CD8-positive, alpha-beta memory T cell (primary cell): ENCODE measurements around the gene RALGAPA2. TPM values are rescaled to one million over a fixed set of nuclear protein-coding genes. Genes with fewer than 3 reads are reported as not detected.
A peak's percentile ranks its signal among the peaks of the same experiment; 100 is the strongest.

ENCODE experiments used
- CTCF ChIA-PET: fragments of 350-600 bp; sonication (Branson Sonifier 250); formaldehyde crosslinking; loops from one replicate; lab custom pipeline; 2021; ENCODE audit warnings: antibody characterized with exemption; lab: Charles Lee
- POLR2A ChIA-PET: fragments of 350-600 bp; sonication (Branson Sonifier 250); formaldehyde crosslinking; loops from one replicate; lab custom pipeline; 2021; ENCODE audit warnings: antibody characterized with exemption; lab: Charles Lee
- DNase-seq, 5 donors: peaks; one replicate each; pipeline versions ENCODE4 v3.0.0 to v3.0.0-alpha.2; 2020 to 2022; ENCODE audit warnings: mixed read lengths in 1 of 5
- H3K27ac ChIP-seq: one replicate; pipeline ENCODE4 v1.7.0; 2013; ENCODE audit warnings: low read depth, mild to moderate bottlenecking, low read length, moderate library complexity
- H3K27me3 ChIP-seq: 2 replicates; pipeline ENCODE4 v1.7.0; 2013; ENCODE audit warnings: low read length, mild to moderate bottlenecking; ENCODE audit not compliant: insufficient read depth, poor library complexity, severe bottlenecking
- H3K36me3 ChIP-seq: 2 replicates; pipeline ENCODE4 v1.7.0; 2013; ENCODE audit warnings: mild to moderate bottlenecking, low read length, moderate library complexity; ENCODE audit not compliant: insufficient read depth
- H3K4me1 ChIP-seq: 2 replicates; pipeline ENCODE4 v1.7.0; 2013; ENCODE audit warnings: mild to moderate bottlenecking, low read length, moderate library complexity; ENCODE audit not compliant: insufficient read depth
- H3K4me3 ChIP-seq: 2 replicates; pipeline ENCODE4 v1.7.0; 2013; ENCODE audit warnings: mild to moderate bottlenecking, low read length
- H3K9me3 ChIP-seq: 2 replicates; pipeline ENCODE4 v1.7.0; 2013; ENCODE audit warnings: mild to moderate bottlenecking, low read length
- H3K27ac Mint-ChIP-seq, 8 donors: one replicate each; pipeline ENCODE4 v1.8.0; 2020 to 2021; ENCODE audit warnings: mixed read lengths in 8 of 8, mild to moderate bottlenecking in 6 of 8, inconsistent platforms in 3 of 8, moderate library complexity in 3 of 8
- H3K27me3 Mint-ChIP-seq, 2 donors: one replicate each; pipeline ENCODE4 v1.8.0; 2020 to 2021; ENCODE audit warnings: mixed read lengths in 2 of 2, mild to moderate bottlenecking in 1 of 2, moderate library complexity in 1 of 2
- H3K36me3 Mint-ChIP-seq, 3 donors: one replicate each; pipeline ENCODE4 v1.8.0; 2020 to 2021; ENCODE audit warnings: mixed read lengths in 3 of 3, inconsistent platforms in 1 of 3, mild to moderate bottlenecking in 1 of 3
- H3K4me1 Mint-ChIP-seq, 3 donors: one replicate each; pipeline ENCODE4 v1.8.0; 2020 to 2021; ENCODE audit warnings: mixed read lengths in 3 of 3, inconsistent platforms in 1 of 3, mild to moderate bottlenecking in 1 of 3
- H3K4me3 Mint-ChIP-seq, 7 donors: one replicate each; pipeline ENCODE4 v1.8.0; 2020 to 2021; ENCODE audit warnings: mixed read lengths in 7 of 7, mild to moderate bottlenecking in 6 of 7, moderate library complexity in 4 of 7, inconsistent platforms in 2 of 7
- H3K9me3 Mint-ChIP-seq, 5 donors: one replicate each; pipeline ENCODE4 v1.8.0; 2020 to 2022; ENCODE audit warnings: mixed read lengths in 5 of 5, mild to moderate bottlenecking in 3 of 5, moderate library complexity in 2 of 5, inconsistent platforms in 1 of 5
- polyA plus RNA-seq: library from polyadenylated mRNA; unstranded; fragments of 300-500 nt; fragmentation: Illumina TruSeq; gene quantifications from one replicate; pipeline ENCODE4 v1.2.3, GENCODE V29; 2021
- total RNA-seq, 2 experiments: library from RNA; stranded (reverse); gene quantifications; one replicate each; pipeline ENCODE4 v1.2.3, GENCODE V29; 2021

Gene RALGAPA2
- total and polyA plus RNA-seq, 3 experiments from 2014 or later = 7.4 to 14.5 (median 13.4) TPM

GRCh38 chr20:20375862-20376261 is 336.6 kb downstream of the RALGAPA2 start:
- no peaks in the 10 kb centered on the region for H3K9me3 Mint-ChIP-seq
- Histone ChIP-seq H3K36me3 (no peaks in the 10 kb centered on the region), H3K9me3 (no peaks in the 10 kb centered on the region), H3K4me3 (no peak overlapping the region), H3K4me1 (no peaks in the 10 kb centered on the region), H3K27me3 (peaks cover 8% of the 10 kb centered on the region), H3K27ac (no peak overlapping the region)
- CTCF ChIA-PET = interaction anchor here (1.2 kb wide), 1 partner anchor 9 kb away, joined by 3 read pairs; no protein-coding TSS in a partner anchor
- peaks cover 30 to 56% of the 10 kb centered on the region in 2 donors for H3K27me3 Mint-ChIP-seq
- no peak overlapping the region for H3K27ac Mint-ChIP-seq
- no peak for DNase-seq
- no peak overlapping the region for H3K4me3 Mint-ChIP-seq
- no peaks in the 10 kb centered on the region for H3K36me3 Mint-ChIP-seq
- H3K4me1 Mint-ChIP-seq = no peaks in the 10 kb centered on the region
- POLR2A ChIA-PET = no interaction called here

- CTCF ChIA-PET = no interaction called here
Observed at GRCh38 chr20:20373091-20373571, 339.3 kb downstream of the RALGAPA2 start.

GRCh38 chr20:20371681-20372080 is 340.8 kb downstream of the RALGAPA2 start:
- CTCF ChIA-PET = no interaction called here
- no peak overlapping the region for H3K27ac ChIP-seq
- Mint-ChIP-seq H3K36me3 (no peaks in the 10 kb centered on the region), H3K27ac (no peak overlapping the region), H3K4me3 (no peak overlapping the region), H3K9me3 (no peaks in the 10 kb centered on the region), H3K4me1 (peaks cover 6 to 11% (median 7%) of the 10 kb centered on the region in 3 donors), H3K27me3 (peaks cover 32 to 55% of the 10 kb centered on the region in 2 donors)
- no peaks in the 10 kb centered on the region for H3K4me1 ChIP-seq
- peaks cover 8% of the 10 kb centered on the region for H3K27me3 ChIP-seq
- POLR2A ChIA-PET = no interaction called here
- H3K36me3 ChIP-seq = no peaks in the 10 kb centered on the region
- H3K9me3 ChIP-seq = no peaks in the 10 kb centered on the region
- no peak for DNase-seq
- no peak overlapping the region for H3K4me3 ChIP-seq

More at GRCh38 chr20:20373091-20373571, 339.3 kb downstream of the RALGAPA2 start:
- Mint-ChIP-seq H3K27me3 (peaks cover 31 to 52% of the 10 kb centered on the region in 2 donors), H3K27ac (no peak overlapping the region), H3K4me3 (no peak overlapping the region), H3K36me3 (no peaks in the 10 kb centered on the region), H3K9me3 (no peaks in the 10 kb centered on the region), H3K4me1 (peaks cover 6 to 8% (median 6%) of the 10 kb centered on the region in 3 donors)
- Histone ChIP-seq H3K4me1 (no peaks in the 10 kb centered on the region), H3K4me3 (no peak overlapping the region), H3K36me3 (no peaks in the 10 kb centered on the region), H3K27me3 (peaks cover 8% of the 10 kb centered on the region), H3K9me3 (no peaks in the 10 kb centered on the region), H3K27ac (no peak overlapping the region)
- no peak for DNase-seq
- POLR2A ChIA-PET = no interaction called here

DNA sequence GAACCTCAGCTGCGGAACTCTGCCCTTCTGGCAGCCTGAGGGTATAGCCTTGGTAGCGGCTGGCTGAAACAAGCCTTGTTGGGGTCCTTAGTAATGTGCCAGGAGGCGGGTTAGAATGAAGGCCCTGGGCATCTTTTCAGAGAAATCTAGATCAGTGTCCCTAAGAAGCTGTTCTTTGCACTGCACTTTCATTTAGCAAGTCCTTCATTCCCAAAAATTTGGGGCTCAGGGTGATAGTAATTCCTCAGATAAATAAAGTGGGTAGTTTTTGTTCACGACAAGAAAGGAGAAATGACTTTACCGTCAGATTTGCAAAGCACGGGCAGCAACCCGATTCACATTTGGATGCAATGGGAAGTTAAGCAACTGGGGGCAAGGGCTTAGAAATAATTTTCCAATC is 341.4 kb downstream of the RALGAPA2 start:
- H3K9me3 Mint-ChIP-seq = no peaks in the 10 kb centered on the region
- H3K4me3 Mint-ChIP-seq = no peak overlapping the region
- POLR2A ChIA-PET = no interaction called here
- peaks cover 36 to 57% of the 10 kb centered on the region in 2 donors for H3K27me3 Mint-ChIP-seq
- H3K4me3 ChIP-seq = no peak overlapping the region
- no peaks in the 10 kb centered on the region for H3K4me1 ChIP-seq
- no peak overlapping the region for H3K27ac Mint-ChIP-seq
- CTCF ChIA-PET = no interaction called here
- no peaks in the 10 kb centered on the region for H3K36me3 ChIP-seq
- no peaks in the 10 kb centered on the region for H3K9me3 ChIP-seq
- H3K4me1 Mint-ChIP-seq = peaks cover 6 to 14% (median 10%) of the 10 kb centered on the region in 3 donors
- no peak overlapping the region for H3K27ac ChIP-seq
- peaks cover 8% of the 10 kb centered on the region for H3K27me3 ChIP-seq
- H3K36me3 Mint-ChIP-seq = no peaks in the 10 kb centered on the region
- DNase-seq = no peak

DNA sequence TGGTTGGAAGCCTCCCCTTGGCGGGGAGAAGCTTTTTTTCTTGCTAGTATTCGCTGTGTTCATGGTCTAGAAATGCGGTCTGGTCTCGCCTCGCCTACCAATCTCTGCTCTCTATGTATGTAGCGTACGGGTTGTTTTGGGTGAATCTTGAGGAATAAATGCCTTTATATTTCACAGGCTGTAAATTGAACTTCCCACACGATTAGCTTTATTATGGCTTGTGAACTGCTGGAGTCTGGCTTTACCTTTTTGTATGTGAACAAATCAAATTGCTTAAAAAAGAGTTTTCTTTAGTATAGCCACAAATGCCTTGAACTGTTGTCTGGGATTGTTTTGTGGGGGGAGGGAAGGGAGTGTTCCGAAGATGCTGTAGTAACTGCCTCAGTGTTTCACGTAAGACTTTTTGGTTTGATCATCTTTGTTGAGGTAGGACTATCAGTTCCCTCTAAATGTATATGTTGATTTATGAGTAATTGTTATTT is 342.3 kb downstream of the RALGAPA2 start:
- no peak for DNase-seq
- Histone ChIP-seq H3K4me1 (no peaks in the 10 kb centered on the region), H3K4me3 (no peak overlapping the region), H3K36me3 (no peaks in the 10 kb centered on the region), H3K9me3 (no peaks in the 10 kb centered on the region), H3K27ac (no peak overlapping the region), H3K27me3 (peaks cover 8% of the 10 kb centered on the region)
- Mint-ChIP-seq H3K9me3 (no peaks in the 10 kb centered on the region), H3K4me1 (peaks cover 12 to 20% (median 12%) of the 10 kb centered on the region in 3 donors), H3K4me3 (peak overlapping the region; percentile 46 to 78 (median 62)), H3K27ac (peak overlapping the region in 2 of 8 donors; percentile 34 to 56), H3K27me3 (peaks cover 44 to 61% of the 10 kb centered on the region in 2 donors), H3K36me3 (no peaks in the 10 kb centered on the region)
- ChIA-PET CTCF (no interaction called here), POLR2A (no interaction called here)

GRCh38 chr20:20369250-20370093 is 343.0 kb downstream of the RALGAPA2 start:
- H3K27ac Mint-ChIP-seq = peak overlapping the region in 2 of 8 donors; percentile 34 to 56
- POLR2A ChIA-PET = no interaction called here
- no peaks in the 10 kb centered on the region for H3K36me3 ChIP-seq
- CTCF ChIA-PET = no interaction called here
- no peaks in the 10 kb centered on the region for H3K9me3 ChIP-seq
- no peak for DNase-seq
- H3K4me1 Mint-ChIP-seq = peaks cover 12 to 20% (median 12%) of the 10 kb centered on the region in 3 donors
- H3K4me3 ChIP-seq = no peak overlapping the region
- no peaks in the 10 kb centered on the region for H3K4me1 ChIP-seq
- no peak overlapping the region for H3K27ac ChIP-seq
- no peaks in the 10 kb centered on the region for H3K36me3 Mint-ChIP-seq
- peaks cover 8% of the 10 kb centered on the region for H3K27me3 ChIP-seq
- H3K9me3 Mint-ChIP-seq = no peaks in the 10 kb centered on the region
- peaks cover 41 to 61% of the 10 kb centered on the region in 2 donors for H3K27me3 Mint-ChIP-seq
- H3K4me3 Mint-ChIP-seq = peak overlapping the region; percentile 46 to 78 (median 62)

- ChIA-PET CTCF (no interaction called here), POLR2A (no interaction called here)
- no peak for DNase-seq
- no peak overlapping the region for H3K4me3 Mint-ChIP-seq
- no peak overlapping the region for H3K27ac Mint-ChIP-seq
- Histone ChIP-seq H3K27ac (no peak overlapping the region), H3K4me3 (no peak overlapping the region), H3K27me3 (peaks cover 8% of the 10 kb centered on the region), H3K9me3 (no peaks in the 10 kb centered on the region), H3K36me3 (no peaks in the 10 kb centered on the region), H3K4me1 (no peaks in the 10 kb centered on the region)
- peaks cover 12 to 26% (median 12%) of the 10 kb centered on the region in 3 donors for H3K4me1 Mint-ChIP-seq
- peaks cover 46 to 59% of the 10 kb centered on the region in 2 donors for H3K27me3 Mint-ChIP-seq
- no peaks in the 10 kb centered on the region for H3K9me3 Mint-ChIP-seq
- H3K36me3 Mint-ChIP-seq = no peaks in the 10 kb centered on the region
Observed at GRCh38 chr20:20368418-20369249, 343.8 kb downstream of the RALGAPA2 start.
